IPS-NIHi11 (cell line): ENCODE data around the gene IKZF3.
"Not testable (repeated sequence)": the region's sequence is repeated elsewhere in the genome, so short reads cannot be mapped to it uniquely, and the experiment has no call there.

Experiments used
- DNase-seq: peaks from one replicate; pipeline ENCODE4 v3.0.0; 2012; ENCODE audit warnings: mixed read lengths, low spot score

IKZF3 gene

DNA sequence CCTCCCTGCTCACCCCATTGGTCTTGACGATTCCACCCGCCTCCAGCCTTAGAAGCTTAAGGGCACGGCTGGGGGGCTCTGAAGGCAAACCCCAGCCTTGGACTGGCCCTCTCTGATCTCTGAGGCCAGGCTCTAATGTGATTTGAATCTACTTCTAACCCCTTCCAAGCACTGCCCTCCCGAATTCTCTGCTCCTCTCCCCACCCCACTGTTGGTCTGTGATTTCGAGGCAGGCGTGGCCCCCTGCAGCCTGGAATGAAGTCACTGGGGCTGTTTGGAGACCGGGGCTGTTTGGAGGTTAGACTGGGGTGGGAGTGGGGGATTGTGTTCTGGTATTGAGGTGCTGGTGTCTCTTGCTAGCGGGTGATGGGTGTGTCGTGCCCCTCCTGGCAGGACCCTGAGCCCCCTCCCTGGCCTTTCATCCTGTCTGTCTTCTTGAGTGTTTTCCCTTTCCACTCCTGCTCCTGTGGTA, 124.2 kb downstream of the IKZF3 start:
- no peak for DNase-seq

- DNase-seq = no peak
These were observed 124.9 kb downstream of the IKZF3 start for GRCh38 chr17:39738983-39739884.

DNA sequence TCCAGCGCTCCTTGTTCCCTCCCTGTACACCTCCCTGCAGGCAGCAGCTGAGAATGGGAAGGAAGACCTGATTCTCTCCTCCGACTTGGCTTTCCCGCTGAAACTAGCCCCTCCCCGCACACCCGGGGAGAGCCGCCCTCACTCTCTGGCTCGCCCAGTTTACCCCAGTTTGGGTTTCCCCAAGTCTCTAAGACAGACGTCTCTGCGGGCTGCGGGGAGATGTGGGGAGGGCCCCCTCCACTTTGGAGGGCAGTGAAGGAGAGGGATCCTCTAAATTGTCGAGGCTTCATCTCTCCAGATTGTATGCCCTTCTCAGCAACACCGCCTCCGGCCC, 125.6 kb downstream of the IKZF3 start:
- DNase-seq = peak; percentile 76

- peak; percentile 87 for DNase-seq
These were observed 126.1 kb downstream of the IKZF3 start, which contains the start of gene GRB7 for GRCh38 chr17:39737760-39738567. Gene GRB7, plus strand, starts transcription at chr17:39737938. Its CDS starts 4,364 bp downstream, at chr17:39742302.

GRCh38 chr17:39737206-39737759, 126.8 kb downstream of the IKZF3 start:
- DNase-seq = no peak

GRCh38 chr17:39736319-39737165, 127.6 kb downstream of the IKZF3 start:
- no peak for DNase-seq

DNA sequence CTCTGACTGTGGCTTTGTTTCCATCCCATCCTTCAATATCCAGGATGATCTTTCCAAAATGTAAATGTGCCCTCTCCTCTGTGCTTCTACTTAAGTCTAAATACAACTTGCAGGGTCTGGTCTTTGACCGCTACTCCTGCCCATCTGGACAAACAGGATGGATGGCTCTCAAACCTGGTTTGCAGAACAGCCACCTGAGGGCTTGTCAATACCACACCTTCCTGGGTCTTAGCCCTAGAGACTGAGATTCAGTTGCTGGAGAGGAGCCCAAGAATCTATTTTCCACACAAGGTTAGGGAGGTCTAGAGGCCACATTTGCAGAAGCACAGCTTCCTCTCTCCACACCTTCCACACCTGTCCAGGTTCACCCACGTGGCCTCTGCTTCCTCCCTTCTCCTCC, 128.2 kb downstream of the IKZF3 start:
- DNase-seq = no peak

DNA sequence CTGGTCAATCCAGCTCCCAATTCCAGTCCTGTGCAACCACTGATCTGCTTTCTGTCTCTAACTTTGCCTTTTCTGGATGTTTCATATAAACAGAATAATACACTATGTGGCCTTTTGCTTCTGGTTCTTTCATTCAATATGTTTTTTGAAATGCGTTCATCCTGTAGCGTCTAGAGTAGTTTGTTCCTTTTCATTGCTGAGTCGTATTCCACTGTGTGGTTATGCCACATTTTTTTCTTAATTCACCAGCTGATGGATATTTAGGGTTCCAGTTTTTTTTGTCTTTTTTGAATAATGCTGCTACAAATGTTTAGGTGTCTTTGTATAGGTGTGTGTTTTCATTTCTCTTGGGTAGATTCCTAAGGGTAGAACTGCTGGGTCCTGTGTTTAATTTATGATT, 131.5 kb downstream of the IKZF3 start:
- DNase-seq = no peak

- peak; percentile 99 for DNase-seq
These were observed 133.8 kb downstream of the IKZF3 start, which contains the start of gene MIEN1 for GRCh38 chr17:39730095-39730921. Gene MIEN1, minus strand, starts transcription at chr17:39730532. Its CDS starts 37 bp downstream, at chr17:39730495.

DNA sequence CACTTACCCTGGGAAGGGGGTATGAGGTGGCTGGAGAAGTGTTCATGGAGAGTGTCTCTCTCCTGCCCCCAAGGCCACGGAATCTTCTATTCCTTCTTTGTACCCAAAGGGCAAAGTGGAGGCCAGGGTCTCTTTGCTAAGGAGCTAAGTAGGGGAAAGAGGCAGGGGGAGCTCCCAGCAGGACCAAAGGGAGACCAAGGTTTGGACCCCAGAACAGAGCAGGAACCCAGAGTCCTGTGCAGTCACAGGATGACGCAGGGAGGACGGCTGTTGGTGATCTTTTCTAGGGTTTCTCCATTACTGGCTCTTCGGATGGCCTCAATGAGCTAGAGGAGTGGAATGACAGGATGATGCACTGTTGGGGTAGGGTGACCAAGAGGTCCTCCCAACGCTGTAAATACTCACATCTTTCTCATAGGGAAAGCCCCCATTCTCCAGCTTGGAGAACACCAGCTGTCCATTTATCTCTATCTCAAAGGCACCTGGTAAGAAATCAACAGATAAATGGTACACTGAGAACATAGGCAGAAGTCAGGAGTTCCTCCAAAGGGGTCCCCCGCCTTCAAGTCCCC, 134.7 kb downstream of the IKZF3 start:
- no peak for DNase-seq

GRCh38 chr17:39727556-39727955, 136.6 kb downstream of the IKZF3 start:
- DNase-seq = no peak

- DNase-seq = no peak
These were observed 137.5 kb downstream of the IKZF3 start for GRCh38 chr17:39726617-39727016.

GRCh38 chr17:39725923-39726322, 138.2 kb downstream of the IKZF3 start:
- DNase-seq = not testable (repeated sequence)

- no peak for DNase-seq
These were observed 139.4 kb downstream of the IKZF3 start for GRCh38 chr17:39724731-39725130.

DNA sequence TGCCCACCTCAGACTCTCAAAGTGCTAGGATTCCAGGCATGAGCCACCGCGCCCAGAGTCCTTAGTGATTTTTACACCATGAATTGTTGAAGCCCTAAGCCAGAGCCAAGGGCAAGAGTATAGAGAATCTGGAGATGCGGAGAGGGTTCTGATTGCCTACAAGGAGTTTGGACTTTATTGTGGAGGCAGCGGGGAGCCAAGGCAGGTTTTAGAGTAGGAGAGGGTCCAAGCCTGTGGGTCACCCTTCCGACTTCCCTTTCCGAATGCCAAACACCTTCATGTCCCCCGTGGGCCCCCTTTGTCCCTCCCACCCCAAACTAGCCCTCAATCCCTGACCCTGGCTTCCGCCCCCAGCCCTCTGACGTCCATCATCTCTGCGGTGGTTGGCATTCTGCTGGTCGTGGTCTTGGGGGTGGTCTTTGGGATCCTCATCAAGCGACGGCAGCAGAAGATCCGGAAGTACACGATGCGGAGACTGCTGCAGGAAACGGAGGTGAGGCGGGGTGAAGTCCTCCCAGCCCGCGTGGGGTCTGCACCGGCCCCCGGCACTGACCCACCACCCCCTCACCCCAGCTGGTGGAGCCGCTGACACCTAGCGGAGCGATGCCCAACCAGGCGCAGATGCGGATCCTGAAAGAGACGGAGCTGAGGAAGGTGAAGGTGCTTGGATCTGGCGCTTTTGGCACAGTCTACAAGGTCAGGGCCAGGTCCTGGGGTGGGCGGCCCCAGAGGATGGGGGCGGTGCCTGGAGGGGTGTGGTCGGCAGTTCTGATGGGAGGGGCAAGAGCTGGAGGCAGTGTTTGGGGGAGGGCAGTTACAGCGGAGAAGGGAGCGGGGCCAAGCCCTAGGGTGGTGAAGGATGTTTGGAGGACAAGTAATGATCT, 140.9 kb downstream of the IKZF3 start:
- DNase-seq = peak; percentile 82

DNA sequence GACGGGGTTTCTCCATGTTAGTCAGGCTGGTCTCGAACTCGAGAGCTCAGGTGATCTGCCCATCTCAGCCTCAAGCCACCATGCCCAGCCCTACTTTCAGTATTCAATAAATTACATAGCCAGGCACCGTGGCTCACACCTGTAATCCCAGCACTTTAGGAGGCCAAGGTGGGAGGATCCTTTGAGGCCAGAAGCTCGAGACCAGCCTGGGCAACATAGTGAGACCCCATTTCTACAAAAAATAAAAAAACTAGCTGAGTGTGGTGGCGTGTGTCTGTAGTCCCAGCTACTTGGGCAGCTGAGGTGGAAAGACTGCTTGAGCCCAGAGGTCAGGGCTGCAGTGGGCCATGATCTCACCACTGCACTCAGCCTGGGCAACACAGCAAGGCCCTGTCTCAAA, 142.0 kb downstream of the IKZF3 start:
- DNase-seq = no peak

DNA sequence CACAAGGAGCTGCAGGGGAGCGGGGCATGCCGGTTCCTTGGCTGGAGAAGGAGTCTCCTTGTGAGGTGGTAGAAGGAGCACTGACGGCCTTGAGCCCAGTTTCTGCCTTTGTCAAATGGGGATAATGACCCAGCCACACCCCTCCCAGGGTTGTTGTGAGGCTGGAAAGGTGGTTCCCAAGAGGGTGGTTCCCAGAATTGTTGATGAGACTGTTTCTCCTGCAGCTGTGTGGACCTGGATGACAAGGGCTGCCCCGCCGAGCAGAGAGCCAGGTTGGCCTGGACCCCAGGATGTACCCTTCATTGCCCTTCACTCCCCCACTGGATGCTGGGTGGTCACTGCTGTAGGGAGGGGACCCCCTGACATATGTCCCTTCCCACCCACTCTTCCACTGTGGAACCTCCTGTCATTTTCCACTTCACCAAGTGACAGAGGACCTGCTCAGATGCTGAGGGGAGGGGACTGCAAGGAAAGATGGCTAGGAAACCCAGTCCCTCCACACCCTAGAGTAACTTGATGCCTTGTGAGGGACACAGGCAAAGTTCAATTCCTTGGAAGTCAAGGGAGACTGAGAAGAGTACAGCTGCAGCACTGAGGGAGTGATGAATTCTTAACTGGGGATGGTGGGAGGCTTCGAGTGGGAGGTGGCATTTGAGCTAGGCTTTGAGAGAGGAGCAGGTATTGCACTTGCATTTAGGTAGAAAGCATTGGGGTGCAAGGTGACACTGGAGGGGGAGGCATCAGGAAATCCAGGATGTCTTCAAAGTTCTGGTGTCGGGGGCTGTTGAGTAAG, 144.4 kb downstream of the IKZF3 start:
- DNase-seq = no peak

DNA sequence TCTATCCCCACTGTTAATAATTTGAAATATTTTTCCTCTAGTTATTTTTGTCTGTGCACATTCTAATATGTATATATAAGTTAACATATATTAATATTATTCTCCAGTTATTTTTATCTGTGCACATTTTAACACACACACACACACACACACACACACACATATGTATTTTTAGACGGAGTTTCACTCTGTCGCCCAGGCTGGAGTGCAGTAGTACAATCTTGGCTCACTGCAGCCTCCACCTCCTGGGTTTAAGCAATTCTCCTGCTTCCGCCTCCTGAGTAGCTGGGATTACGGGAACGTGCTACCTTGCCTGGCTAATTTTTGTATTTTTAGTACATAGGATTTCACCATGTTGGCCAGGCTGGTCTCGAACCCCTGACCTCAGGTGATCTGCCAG, 146.5 kb downstream of the IKZF3 start:
- no peak for DNase-seq
